Mesodermal cell (in vitro differentiated cells): ENCODE data around the gene SRD5A1.
A peak's percentile ranks its signal among the peaks of the same experiment; 100 is the strongest.

Experiments
- H3K27ac ChIP-seq: 2 replicates; pipeline ENCODE4 v1.7.0; 2013; ENCODE audit warnings: mild to moderate bottlenecking, low read depth, low read length, moderate library complexity; ENCODE audit not compliant: severe bottlenecking
- H3K36me3 ChIP-seq: 2 replicates; pipeline ENCODE4 v1.7.1; 2013; ENCODE audit warnings: mild to moderate bottlenecking, low read length, moderate library complexity; ENCODE audit not compliant: control insufficient read depth, insufficient read depth
- H3K4me1 ChIP-seq: one replicate; pipeline ENCODE4 v1.7.1; 2013; ENCODE audit warnings: mild to moderate bottlenecking, low read length; ENCODE audit not compliant: insufficient read depth, control insufficient read depth, poor library complexity, severe bottlenecking
- H3K4me3 ChIP-seq: 2 replicates; pipeline ENCODE4 v1.7.0; 2013; ENCODE audit warnings: low read length, control low read depth, mild to moderate bottlenecking; ENCODE audit not compliant: insufficient read depth, poor library complexity, severe bottlenecking; ENCODE audit errors: extremely low read depth
- H3K9me3 ChIP-seq: 2 replicates; pipeline ENCODE4 v1.7.1; 2013; ENCODE audit warnings: mild to moderate bottlenecking, low read length, moderate library complexity; ENCODE audit not compliant: control insufficient read depth
- WGBS, 2 experiments: methylation state at CpG; one replicate each; pipeline ENCODE4 v1.1.5; 2013; ENCODE audit warnings: missing lambda C conversion rate in 2 of 2; ENCODE audit not compliant: insufficient coverage in 2 of 2; 5-methylcytosine and 5-hydroxymethylcytosine counted together

The SRD5A1 gene

GRCh38 chr5:6683241-6683640, 50.0 kb downstream of the SRD5A1 start:
- H3K27ac ChIP-seq: no peak overlapping the region
- no peaks in the 10 kb centered on the region for H3K9me3 ChIP-seq
- 85 to 88% methylated on average over 6 of the region's 8 CpGs for WGBS, 2 experiments
- H3K36me3 ChIP-seq: no peaks in the 10 kb centered on the region
- H3K4me1 ChIP-seq: no peaks in the 10 kb centered on the region
- no peak overlapping the region for H3K4me3 ChIP-seq

GRCh38 chr5:6684075-6684474, 50.8 kb downstream of the SRD5A1 start:
- Histone ChIP-seq H3K36me3 (no peaks in the 10 kb centered on the region), H3K4me1 (no peaks in the 10 kb centered on the region), H3K4me3 (no peak overlapping the region), H3K9me3 (no peaks in the 10 kb centered on the region), H3K27ac (no peak overlapping the region)
- 50 to 58% methylated on average over 1 to 3 of the region's 4 CpGs for WGBS, 2 experiments

- Histone ChIP-seq H3K4me3 (no peak overlapping the region), H3K9me3 (no peaks in the 10 kb centered on the region), H3K36me3 (no peaks in the 10 kb centered on the region), H3K4me1 (no peaks in the 10 kb centered on the region), H3K27ac (no peak overlapping the region)
- WGBS, 2 experiments: 48 to 50% methylated on average over 4 to 5 of the region's 6 CpGs
Observed at GRCh38 chr5:6686501-6686900, 53.3 kb downstream of the SRD5A1 start.

- Histone ChIP-seq H3K4me3 (peak overlapping the region; percentile 39), H3K4me1 (no peaks in the 10 kb centered on the region), H3K9me3 (no peaks in the 10 kb centered on the region), H3K27ac (no peak overlapping the region), H3K36me3 (no peaks in the 10 kb centered on the region)
- WGBS, 2 experiments: 1 to 3% methylated on average over 21 to 22 of the region's 22 CpGs
Observed at GRCh38 chr5:6686915-6687409, 53.7 kb downstream of the SRD5A1 start.

GRCh38 chr5:6687505-6687904, 54.3 kb downstream of the SRD5A1 start:
- Histone ChIP-seq H3K9me3 (no peaks in the 10 kb centered on the region), H3K4me3 (no peak overlapping the region)
- 72 to 91% methylated on average over 7 of the region's 9 CpGs for WGBS, 2 experiments

GRCh38 chr5:6692906-6693305, 59.7 kb downstream of the SRD5A1 start:
- Histone ChIP-seq H3K4me3 (no peak overlapping the region), H3K27ac (no peak overlapping the region), H3K36me3 (no peaks in the 10 kb centered on the region), H3K4me1 (no peaks in the 10 kb centered on the region), H3K9me3 (no peaks in the 10 kb centered on the region)
- no CpG with 5 or more reads among the region's 1 CpG for WGBS, 2 experiments

More at GRCh38 chr5:6687505-6687904, 54.3 kb downstream of the SRD5A1 start:
- no peaks in the 10 kb centered on the region for H3K4me1 ChIP-seq
- H3K36me3 ChIP-seq: no peaks in the 10 kb centered on the region
- no peak overlapping the region for H3K27ac ChIP-seq

- no peaks in the 10 kb centered on the region for H3K9me3 ChIP-seq
- no peak overlapping the region for H3K4me3 ChIP-seq
- peaks cover 4% of the 10 kb centered on the region for H3K4me1 ChIP-seq
- 57% methylated on average over 1 of the region's 1 CpG; no CpG with 5 or more reads in 1 of the 2 experiments for WGBS, 2 experiments
- no peak overlapping the region for H3K27ac ChIP-seq
- H3K36me3 ChIP-seq: no peaks in the 10 kb centered on the region
Observed at GRCh38 chr5:6698696-6699095, 65.5 kb downstream of the SRD5A1 start.

- 80 to 88% methylated on average over 1 of the region's 1 CpG for WGBS, 2 experiments
- Histone ChIP-seq H3K9me3 (no peaks in the 10 kb centered on the region), H3K4me1 (peaks cover 10% of the 10 kb centered on the region), H3K36me3 (no peaks in the 10 kb centered on the region), H3K4me3 (no peak overlapping the region), H3K27ac (no peak overlapping the region)
Observed at GRCh38 chr5:6699357-6699756, 66.1 kb downstream of the SRD5A1 start.

GRCh38 chr5:6700074-6700684, 66.9 kb downstream of the SRD5A1 start:
- Histone ChIP-seq H3K27ac (no peak overlapping the region), H3K4me3 (no peak overlapping the region), H3K9me3 (no peaks in the 10 kb centered on the region), H3K36me3 (no peaks in the 10 kb centered on the region), H3K4me1 (peaks cover 18% of the 10 kb centered on the region)
- WGBS, 2 experiments: 46 to 64% methylated on average over 8 to 9 of the region's 11 CpGs

- 86% methylated on average over 6 to 9 of the region's 12 CpGs for WGBS, 2 experiments
- no peaks in the 10 kb centered on the region for H3K36me3 ChIP-seq
- peaks cover 22% of the 10 kb centered on the region for H3K4me1 ChIP-seq
- no peak overlapping the region for H3K4me3 ChIP-seq
- no peak overlapping the region for H3K27ac ChIP-seq
- H3K9me3 ChIP-seq: no peaks in the 10 kb centered on the region
Observed at GRCh38 chr5:6700685-6701355, 67.6 kb downstream of the SRD5A1 start.

GRCh38 chr5:6701491-6701890, 68.3 kb downstream of the SRD5A1 start:
- no peaks in the 10 kb centered on the region for H3K9me3 ChIP-seq
- no peak overlapping the region for H3K4me3 ChIP-seq
- no peaks in the 10 kb centered on the region for H3K36me3 ChIP-seq
- H3K4me1 ChIP-seq: peaks cover 29% of the 10 kb centered on the region
- WGBS, 2 experiments: 78 to 81% methylated on average over 11 to 12 of the region's 12 CpGs
- H3K27ac ChIP-seq: no peak overlapping the region
